ENCODE measurements around the gene RNF208. TPM values are rescaled to one million over a fixed set of nuclear protein-coding genes. Genes with fewer than 3 reads are reported as not detected.
"Not testable (repeated sequence)": the region's sequence is repeated elsewhere in the genome, so short reads cannot be mapped to it uniquely, and the experiment has no call there.

RNF208 gene
- polyA plus RNA-seq, 3 donors: 5.1 to 7.2 (median 5.2) TPM

DNA sequence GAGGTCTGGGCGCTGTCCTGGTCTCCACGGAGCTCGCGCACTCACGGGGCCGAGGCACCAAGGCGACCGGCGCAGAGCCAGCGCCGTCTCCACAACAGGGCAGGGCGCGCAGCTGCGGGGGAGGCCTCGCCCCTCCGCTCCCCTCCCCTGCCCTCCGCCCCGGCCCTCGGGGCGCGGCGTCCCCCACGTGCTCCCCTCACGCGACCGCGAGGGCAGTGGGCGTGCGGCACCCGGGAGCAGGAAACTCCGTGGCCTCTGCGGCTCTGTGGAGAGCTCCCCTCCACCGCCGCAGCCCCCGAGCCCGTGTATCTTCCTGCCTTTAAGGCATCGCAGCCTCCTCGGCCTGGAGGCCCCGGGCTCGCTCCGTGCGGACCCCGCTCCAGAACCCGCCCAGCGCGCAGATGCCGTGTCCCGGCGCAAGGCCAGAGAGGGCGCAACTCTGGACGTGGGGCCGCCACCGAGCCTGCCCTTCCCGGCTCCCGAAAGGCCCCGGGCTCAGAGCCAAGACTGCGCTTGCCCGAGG is 18.3 kb upstream of the RNF208 start:
- peak in 1 of 3 donors; percentile 60 for DNase-seq (ENCODE audit: low read depth in 3 of 3, low spot score in 2 of 3)

DNA sequence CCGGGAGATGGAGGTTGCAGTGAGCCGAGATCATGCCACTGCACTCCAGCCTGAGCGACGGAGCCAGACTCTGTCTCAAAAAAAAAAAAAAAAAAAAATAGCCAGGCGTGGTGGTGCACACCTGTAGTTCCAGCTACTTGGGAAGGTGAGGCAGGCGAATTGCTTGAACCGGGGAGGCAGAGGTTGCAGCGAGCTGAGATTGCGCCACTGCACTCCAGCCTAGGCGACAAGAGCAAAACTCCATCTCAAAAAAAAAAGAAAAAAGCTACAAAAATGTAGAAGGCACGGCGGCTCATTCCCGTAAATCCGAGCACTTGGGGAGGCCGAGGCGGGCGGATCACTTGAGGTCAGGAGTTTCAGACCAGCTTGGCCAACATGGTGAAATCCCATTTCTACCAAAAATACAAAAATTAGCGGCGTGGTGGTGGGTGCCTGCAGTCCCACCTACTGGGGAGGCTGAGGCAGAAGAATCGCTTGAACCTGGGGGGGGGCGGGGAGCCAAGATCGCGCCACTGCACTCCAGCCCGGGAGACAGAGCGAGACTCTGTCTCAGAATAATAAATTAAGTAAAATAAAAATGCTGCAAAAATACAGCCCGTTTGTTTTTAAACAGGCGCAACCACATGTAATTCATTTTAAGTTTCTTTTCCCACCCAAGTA is 17.6 kb upstream of the RNF208 start:
- not testable (repeated sequence) for DNase-seq (ENCODE audit: low read depth in 3 of 3, low spot score in 2 of 3)

DNA sequence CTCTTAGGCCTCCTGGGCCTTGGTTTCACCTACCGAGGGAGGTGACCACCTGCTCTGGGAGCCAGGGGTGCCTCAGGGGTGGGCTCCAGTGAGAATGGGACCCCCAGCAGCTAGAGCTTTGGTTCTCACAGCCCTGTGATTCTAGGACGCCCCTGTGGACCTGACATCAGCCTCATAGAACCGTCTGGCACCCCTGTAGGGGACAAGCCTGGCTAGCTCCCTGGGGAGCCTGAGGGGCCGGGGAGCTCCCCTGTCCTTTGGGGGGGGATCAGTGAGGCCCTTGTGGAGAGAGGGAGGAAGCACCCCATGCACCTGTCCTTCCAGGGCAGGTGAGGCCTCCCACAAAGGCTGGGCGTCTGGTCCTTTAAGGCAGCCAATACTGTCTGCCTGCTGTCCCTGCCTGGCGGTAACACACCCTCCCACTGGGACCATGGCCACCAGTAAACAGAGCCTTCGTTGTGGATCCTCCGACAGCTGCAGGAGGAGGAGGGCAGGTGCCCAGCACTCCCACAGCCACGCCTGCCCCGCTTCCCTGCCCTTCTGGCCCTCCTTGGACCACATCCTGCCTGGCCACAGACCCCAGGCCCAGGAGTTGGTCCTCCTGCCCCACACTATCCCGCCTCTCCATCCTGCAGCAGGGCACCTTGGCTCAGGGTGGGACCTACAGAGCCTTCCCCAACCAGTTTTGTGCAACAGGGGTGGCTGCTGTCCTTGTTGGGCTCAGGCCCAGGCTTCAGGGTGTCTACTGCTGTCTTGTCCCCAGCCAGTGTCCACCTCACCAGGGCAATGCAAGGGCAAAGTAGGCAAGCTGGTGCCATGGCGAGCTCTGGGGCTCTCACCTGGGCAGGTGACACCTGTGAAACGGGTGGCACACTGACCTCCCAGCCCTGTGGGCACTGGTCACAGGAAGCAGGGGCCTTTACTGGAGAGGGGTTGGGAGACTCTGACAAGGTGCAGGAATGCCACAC is 16.0 kb upstream of the RNF208 start:
- no peak for DNase-seq (ENCODE audit: low read depth in 3 of 3, low spot score in 2 of 3)

DNA sequence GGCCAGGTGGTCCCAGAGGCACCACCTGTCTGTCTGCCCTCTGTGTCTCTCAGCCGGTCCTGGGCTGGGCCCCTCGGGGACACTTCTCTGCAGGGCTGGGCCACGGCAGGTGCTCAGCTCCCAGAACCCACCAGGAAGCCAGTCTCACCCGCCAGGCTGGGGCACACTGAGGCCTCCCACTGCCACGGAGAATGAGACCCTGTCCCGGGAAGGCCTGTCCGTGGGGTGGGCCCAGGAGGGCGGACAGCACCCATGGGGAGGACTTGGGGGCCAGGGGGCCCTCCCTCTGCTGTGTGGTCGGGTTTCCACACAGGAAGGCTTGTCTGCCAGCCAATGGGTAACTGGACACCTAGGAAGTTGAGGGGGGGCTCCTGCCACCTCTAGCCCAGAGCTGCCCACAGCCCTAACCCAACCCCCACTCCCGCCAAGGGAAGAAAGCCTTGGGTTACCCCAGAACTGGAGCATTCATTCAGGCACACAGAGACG is 14.9 kb upstream of the RNF208 start:
- no peak for DNase-seq (ENCODE audit: low read depth in 3 of 3, low spot score in 2 of 3)

DNA sequence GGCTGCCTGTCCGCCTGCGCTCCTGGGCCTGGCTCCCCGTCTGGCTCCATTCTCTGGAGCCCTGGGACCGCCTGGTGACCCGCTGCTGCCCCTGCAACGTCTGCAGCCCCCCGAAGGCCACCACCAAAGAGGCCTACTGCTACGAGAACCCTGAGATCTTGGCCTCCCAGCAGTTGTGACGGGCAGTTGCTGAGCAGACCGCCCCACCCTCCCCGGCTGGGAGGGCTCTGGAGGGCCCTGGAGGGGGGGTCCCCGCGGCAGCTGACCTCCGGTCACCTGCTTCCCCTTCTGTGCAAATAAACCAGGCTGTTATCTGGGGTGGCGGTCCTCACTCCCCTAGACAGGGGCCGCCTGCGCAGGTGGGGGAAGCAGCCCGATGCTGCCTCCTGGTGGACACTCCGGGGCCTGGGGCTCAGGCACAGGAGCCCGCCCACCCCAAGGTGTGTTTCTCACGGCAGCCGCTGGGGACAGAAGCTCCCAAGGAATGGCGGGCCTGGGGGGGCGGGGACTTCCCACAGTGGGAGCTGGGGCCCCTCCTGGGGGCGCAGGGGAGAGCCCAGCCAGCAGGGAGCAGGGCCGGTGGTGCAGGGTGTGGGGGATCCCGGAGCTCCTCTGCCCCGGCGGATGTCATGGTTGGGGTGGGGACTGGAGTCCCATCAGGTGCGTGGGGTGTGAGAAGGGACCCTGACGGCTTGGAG is 14.3 kb upstream of the RNF208 start:
- DNase-seq (ENCODE audit: low read depth in 3 of 3, low spot score in 2 of 3): peak in 2 of 3 donors; percentile 66 to 71

DNA sequence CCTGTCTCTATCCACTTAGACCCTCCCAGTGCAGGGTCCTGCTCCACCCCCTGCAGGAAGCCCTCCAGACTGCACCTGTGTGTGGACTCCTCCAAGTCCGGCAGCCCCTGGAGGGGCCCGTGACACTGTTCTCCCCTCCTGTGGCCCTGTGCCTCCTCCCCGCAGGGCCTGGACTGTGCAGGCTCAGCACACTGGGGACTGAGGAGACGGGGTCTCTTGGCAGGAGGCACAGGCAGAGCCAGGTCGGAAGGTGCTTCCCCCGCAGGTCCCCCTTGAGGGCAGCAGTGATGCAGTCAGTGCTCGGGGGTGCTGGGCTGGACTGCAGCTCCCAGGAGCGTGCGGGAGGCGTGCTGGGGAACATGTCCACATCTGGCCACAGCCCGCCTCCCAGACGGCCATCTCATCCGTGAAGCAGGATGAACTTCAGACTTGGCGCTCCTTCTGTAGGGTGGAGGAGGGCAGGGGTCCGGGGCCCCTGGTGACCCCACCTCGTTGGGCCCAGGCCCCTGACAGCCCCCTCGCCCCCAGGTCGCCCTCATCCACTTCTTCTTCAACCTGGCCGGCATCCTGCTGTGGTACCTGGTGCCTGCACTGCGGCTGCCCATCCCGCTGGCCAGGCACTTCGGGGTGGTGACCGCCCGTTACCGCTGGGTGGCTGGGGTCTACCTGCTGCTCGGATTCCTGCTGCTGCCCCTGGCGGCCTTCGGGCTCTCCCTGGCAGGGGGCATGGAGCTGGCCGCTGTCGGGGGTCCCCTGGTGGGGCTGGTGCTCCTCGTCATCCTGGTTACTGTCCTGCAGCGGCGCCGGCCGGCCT is 13.6 kb upstream of the RNF208 start:
- no peak for DNase-seq (ENCODE audit: low read depth in 3 of 3, low spot score in 2 of 3)

DNA sequence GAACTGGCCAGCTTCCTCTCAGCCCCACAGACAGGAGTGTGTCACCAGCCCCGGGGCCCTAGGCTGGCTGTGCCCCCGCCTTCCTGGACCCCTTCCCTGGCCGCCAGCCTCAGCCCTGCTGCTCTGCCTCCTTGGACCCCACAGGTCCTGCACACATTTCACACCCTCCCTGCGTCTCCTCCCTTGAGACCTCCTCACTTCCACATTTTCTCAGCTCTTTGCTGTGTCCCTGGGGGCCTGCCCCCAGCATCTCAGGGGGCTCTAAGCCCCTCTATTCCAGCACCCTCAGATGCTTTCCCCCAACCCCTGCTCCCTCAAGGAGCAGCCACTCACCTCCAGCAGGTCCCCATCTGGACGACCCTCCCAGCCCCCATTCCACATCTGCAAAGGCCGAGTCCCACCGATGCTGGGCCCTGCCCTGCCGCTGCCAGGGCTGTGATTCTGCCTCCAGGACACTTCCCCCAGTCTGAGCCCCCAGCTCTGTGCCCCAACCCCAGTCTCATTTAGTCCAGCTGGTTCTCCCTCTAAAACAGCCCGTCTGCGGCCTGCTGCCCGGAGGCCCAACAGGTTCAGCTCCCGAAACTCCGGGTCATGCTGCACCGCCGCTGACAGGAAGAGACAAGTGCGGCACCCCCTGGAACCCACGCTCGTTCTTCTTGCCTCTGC is 12.9 kb upstream of the RNF208 start:
- no peak for DNase-seq (ENCODE audit: low read depth in 3 of 3, low spot score in 2 of 3)

DNA sequence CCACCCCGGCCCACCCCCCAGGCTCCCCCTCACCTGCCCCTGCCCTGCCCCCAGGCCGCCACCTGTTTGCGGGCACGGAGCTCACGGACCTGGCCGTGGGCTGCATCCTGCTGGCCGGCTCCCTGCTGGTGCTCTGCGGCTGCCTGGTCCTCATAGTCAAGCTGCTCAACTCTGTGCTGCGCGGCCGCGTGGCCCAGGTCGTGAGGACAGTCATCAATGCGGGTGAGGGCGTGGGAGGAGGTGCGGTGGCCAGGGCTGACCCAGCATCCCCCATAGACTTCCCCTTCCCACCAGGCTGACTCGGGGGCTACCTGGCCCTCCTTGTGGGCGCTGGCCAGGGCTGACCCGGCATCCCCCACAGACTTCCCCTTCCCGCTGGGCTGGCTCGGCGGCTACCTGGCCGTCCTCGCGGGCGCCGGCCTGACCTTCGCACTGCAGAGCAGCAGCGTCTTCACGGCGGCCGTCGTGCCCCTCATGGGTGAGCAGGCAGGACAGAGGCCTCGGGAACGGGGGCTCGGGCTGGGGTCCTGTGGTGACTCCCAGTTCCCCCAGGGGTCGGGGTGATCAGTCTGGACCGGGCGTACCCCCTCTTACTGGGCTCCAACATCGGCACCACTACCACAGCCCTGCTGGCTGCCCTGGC is 12.1 kb upstream of the RNF208 start:
- DNase-seq (ENCODE audit: low read depth in 3 of 3, low spot score in 2 of 3): no peak

DNA sequence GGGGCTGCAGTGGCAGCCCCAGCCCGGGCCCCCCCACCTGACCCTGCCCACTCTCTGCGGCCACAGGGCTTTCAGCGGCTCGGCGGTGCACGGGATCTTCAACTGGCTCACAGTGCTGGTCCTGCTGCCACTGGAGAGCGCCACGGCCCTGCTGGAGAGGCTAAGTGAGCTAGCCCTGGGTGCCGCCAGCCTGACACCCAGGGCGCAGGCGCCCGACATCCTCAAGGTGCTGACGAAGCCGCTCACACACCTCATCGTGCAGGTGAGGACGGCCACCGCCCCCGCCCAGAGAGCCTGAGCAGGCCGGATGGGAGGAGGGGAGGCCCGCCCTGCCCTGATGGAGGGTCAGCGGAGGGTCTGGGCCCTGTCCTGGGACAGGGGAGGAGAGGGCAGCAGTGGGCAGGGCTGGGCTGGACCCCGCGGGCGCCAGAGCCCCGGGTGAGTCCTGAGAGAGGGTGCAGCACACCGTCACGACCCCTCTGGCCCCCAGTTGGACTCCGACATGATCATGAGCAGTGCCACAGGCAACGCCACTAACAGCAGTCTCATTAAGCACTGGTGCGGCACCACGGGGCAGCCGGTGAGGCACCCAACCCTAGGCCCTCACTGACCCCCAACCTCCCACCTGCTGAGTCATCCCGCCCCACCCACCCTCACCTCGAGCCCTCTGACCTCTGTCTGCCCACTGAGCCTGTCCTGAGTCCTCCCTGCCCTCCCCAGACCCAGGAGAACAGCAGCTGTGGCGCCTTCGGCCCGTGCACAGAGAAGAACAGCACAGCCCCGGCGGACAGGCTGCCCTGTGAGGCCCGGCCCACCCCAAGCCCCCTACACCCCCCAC is 11.3 kb upstream of the RNF208 start:
- DNase-seq (ENCODE audit: low read depth in 3 of 3, low spot score in 2 of 3): no peak

DNA sequence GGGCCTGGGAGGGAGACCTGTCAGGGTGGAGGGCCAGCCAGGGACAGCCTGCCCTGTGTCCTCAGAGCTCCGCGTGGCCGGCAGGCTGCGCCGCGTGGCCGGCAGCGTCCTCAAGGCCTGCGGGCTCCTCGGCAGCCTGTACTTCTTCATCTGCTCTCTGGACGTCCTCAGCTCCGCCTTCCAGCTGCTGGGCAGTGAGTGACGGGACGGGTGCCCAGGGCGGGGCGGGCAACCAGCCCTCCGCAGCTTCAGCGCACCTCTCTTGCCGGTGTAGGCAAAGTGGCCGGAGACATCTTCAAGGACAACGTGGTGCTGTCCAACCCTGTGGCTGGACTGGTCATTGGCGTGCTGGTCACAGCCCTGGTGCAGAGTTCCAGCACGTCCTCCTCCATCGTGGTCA is 10.5 kb upstream of the RNF208 start:
- no peak for DNase-seq (ENCODE audit: low read depth in 3 of 3, low spot score in 2 of 3)

DNA sequence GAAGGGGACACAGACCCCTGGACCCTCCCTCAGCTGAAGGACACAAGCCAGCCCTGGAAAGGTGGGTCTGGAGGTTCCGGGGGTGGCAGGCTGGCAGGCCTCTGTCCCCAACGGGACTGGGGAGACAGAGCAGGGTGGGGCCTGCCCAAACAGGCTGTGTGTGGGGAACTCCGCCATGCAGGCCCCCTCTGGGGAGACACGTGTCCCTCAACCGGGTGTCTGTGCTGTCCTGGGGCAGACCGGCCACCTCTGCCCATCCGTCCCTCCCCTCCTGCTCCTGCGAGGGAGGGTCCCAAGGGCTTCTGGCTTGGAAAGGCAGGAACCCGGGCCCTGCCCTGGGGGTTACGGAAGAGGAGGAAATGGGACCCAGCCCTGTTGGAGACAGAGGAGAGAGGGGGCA is 10.1 kb upstream of the RNF208 start:
- DNase-seq (ENCODE audit: low read depth in 3 of 3, low spot score in 2 of 3): no peak

DNA sequence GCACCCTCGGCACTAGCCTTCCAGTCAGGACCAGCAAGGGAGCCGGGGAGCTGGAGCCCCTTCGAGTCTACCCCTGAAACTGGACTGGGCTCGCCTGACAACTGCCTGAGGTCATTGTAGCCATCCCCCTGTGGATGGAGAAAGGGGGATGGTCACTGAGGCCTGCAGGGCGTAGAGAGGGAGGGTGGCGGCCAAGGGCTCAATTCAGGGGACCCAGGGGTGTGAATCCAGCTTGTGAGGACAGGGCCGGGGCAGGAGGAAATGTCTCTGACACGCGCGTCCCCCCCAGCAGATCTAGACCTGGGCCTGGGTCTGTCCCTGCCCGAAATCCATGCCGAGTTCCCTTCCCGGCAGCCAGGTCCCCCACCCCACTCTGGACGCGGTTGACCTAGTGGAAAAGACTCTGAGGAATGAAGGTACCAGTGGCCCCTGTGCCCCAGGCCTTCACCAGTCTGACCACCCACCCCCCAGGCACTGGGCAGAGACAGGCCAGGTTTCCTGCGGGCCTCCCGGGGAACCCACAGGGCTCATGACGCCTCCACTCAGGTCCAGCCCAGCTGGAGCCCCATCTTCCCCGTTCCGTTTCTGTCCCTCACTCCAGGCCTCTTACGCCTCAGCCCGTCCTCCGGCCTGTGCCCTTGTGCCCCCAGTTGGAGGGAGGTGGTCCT is 9.5 kb upstream of the RNF208 start:
- DNase-seq (ENCODE audit: low read depth in 3 of 3, low spot score in 2 of 3): no peak

DNA sequence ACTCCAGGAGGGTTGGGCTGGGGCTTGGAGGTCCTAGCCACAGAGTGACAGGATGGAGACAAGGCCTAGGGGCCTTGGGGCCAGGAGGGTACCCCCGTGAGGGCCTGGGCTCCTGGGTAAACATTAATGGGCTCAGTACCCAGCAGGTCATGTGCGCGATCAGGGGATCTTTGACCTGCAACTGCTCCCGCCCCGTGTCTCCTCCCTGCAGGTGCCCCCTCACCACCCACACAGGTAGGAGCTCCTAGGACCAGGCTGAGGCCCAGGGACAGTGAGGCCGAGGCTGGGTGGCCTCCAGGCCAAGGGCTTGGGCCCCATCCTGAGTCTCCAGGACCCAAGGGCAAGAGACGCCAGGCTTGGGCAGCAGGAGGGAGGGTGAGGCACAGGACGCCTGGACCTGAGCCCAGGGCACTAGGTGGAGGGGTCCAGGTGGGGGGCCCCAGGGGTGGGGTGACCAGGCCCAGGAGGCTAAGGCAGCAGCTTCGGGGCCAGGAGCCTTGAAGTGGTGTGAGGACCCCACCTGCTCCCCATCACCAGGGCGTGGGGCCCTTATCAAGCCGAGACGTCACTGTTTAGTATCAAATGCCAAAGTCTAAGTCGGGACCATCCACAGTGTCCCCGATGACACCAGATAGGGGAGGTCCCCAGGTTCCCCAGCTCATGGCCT is 8.8 kb upstream of the RNF208 start, which contains the start of gene SLC34A3:
Gene SLC34A3, plus strand, starts transcription at position 197 of the 667 bp plus-strand sequence. CDS start 802 bp downstream, outside the sequence.
- DNase-seq (ENCODE audit: low read depth in 3 of 3, low spot score in 2 of 3): no peak

DNA sequence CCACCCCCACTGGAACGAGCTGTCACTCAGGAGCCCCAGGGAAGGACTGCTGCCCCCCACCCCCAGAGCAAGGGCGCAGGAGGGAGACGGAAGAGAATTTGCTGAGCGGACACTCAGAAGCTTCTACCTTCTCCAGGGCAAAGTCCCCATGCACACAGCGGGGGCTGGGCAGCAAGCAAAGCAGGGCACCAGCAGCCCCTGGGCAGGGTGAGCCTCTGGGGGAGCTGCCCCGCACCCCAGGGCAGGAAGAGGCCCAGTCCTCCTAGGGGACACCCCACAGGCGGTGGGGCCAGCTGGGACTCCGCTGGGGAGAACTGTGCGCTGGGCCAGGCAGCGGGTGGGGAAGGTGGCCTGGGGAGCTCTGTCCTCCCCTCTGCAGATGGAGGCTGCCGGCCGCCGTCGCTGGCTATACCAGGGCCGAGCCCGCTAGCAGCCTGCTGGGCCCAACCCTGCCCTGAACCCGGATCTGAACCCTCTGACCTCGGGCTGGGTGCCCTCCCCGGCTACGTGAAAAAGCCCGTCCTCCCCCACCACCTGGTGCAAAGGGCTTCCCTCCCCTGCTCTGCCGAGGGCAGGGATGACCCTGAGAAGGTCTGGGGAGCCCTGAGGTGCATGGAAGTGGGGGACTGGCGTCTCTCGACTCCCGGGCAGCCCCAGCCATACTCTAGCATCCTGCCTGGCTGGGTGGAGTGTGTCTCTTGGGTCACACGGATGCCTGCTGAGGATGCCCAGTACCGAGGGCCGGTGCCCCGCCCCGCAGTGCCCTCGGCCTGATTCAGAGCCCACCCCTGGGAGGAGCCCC is 8.1 kb upstream of the RNF208 start:
- DNase-seq (ENCODE audit: low read depth in 3 of 3, low spot score in 2 of 3): no peak

DNA sequence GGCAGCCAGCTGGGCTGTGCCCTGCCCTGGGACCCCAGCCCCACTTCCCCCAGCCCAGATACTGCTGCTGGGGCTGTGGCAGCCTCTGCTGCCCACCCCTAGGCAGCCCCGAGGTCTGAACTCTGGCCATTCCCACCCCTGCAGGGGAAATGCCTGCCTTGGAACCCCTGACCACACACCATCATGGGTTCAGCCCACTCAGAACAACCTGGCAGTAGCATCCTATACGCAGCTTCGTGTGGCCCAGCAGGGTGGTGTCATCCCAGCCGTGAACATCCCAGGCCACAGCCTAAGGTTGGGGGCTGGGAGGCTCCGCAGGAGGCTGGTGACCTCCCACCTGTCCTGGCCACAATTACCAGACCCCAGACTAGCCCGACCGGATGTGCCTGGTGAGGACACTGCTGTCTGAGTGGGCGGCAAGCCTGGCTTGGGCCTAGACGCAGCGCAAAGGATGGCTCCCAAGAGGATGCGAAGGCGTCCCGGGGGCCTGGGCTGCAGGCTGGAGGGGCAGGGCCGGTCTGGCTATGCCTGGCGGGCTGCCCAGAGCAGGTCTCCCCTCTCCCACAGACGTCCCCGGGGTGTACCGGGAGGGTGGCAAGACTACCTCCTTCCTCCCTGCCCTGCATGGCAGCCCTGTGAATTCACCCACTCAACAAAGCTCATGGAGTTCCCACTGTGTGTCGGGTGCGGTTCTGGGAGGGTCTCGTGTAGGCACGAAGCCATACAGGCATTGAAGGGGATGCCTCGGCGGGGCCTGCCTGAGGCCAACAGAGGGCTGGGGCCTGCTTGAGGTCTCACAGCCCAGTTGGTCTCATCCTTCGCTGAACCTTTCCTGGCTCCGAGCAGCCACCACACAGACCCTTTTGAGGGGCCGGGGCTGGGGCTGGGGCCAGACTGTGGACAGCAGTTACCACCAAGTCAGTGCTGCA is 7.2 kb upstream of the RNF208 start:
- DNase-seq (ENCODE audit: low read depth in 3 of 3, low spot score in 2 of 3): no peak

All from right renal cortex interstitium (tissue), 3 donors.